ENCODE data around the gene FES.

Gene FES

GRCh38 chr15:90933301-90933700, 49.0 kb downstream of the FES start:
- no peak for DNase-seq

- peak; percentile 84 for DNase-seq
Measured at GRCh38 chr15:90934256-90934948, 50.1 kb downstream of the FES start.

- DNase-seq = peak; percentile 75
Measured at GRCh38 chr15:90934949-90935751, 50.8 kb downstream of the FES start, which contains the start of gene UNC45A. Gene UNC45A (plus strand): TSS chr15:90935285. CDS start chr15:90935325, 40 bp downstream.

GRCh38 chr15:90936823-90937222, 52.5 kb downstream of the FES start:
- no peak for DNase-seq

- DNase-seq = no peak
Measured at GRCh38 chr15:90938261-90938660, 54.0 kb downstream of the FES start.

- DNase-seq = no peak
Measured at GRCh38 chr15:90939756-90940155, 55.5 kb downstream of the FES start.

GRCh38 chr15:90941038-90941437, 56.7 kb downstream of the FES start:
- DNase-seq = no peak

GRCh38 chr15:90942354-90943120, 58.2 kb downstream of the FES start:
- DNase-seq = no peak

GRCh38 chr15:90945091-90945490, 60.8 kb downstream of the FES start:
- DNase-seq = no peak

Data from NCI-H1048 (cell line).